Measurements from ENCODE around the gene ZWILCH.
"Not testable (repeated sequence)": the region's sequence is repeated elsewhere in the genome, so short reads cannot be mapped to it uniquely, and the experiment has no call there.

Gene ZWILCH

GRCh38 chr15:66587749-66588148 is 82.6 kb downstream of the ZWILCH start:
- Histone ChIP-seq H3K9me3 (ENCODE audit: severe bottlenecking) (no peaks in the 10 kb centered on the region), H3K27me3 (ENCODE audit: insufficient read depth, low read depth, severe bottlenecking) (no peaks in the 10 kb centered on the region), H3K27ac (no peak overlapping the region), H3K4me3 (ENCODE audit: low read depth, low read length) (no peak overlapping the region), H3K36me3 (no peaks in the 10 kb centered on the region)
- no peak for TF ChIP-seq CTCF (IDR thresholded peaks at IDR 0.05; ENCODE audit: low read depth, low read length)
- no peak for DNase-seq

DNA sequence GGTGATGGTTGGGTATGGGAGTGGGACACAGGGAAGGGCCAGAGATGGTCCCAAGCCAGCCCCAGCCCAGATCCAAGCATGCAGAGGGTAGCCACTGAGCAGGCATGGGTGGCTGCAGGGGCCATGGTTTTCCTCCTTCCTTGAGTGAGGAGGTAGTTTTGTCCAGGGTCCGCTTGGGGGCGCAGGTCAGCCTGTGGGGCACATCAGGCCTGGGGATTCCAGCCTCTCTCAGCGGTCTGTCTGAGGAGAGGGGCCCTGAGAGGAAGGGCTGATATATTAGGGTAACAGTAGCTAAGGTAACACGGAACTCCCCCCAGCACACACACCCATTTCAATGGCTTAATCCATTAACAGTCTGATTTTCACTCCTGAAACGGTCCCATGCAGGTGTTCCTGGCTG is 83.4 kb downstream of the ZWILCH start:
- H3K9me3 ChIP-seq (ENCODE audit: severe bottlenecking), result no peaks in the 10 kb centered on the region
- no peak for TF ChIP-seq CTCF (IDR thresholded peaks at IDR 0.05; ENCODE audit: low read depth, low read length)
- H3K36me3 ChIP-seq, result no peaks in the 10 kb centered on the region
- no peak for DNase-seq
- no peak overlapping the region for H3K4me3 ChIP-seq (ENCODE audit: low read depth, low read length)
- no peak overlapping the region for H3K27ac ChIP-seq
- H3K27me3 ChIP-seq (ENCODE audit: insufficient read depth, low read depth, severe bottlenecking), result no peaks in the 10 kb centered on the region

DNA sequence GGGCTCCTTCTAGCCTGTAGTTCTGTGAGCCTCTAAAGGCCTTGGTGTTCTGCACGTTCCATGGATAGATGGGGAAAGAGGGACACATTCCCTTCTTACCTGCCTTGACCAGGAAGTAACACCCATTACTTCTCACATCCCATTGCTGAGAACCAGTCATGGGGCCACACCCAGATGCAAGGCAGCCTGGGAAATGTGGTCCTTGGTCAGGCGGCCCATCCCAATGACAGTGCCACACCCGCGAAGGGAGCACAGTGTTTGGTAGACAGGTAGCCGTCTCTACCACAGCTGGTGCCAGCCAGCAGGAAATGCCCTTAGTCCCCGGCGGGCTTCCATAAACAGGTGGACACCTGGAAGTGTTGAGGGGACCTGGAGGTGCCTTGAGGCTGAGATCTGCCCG is 83.8 kb downstream of the ZWILCH start:
- no peaks in the 10 kb centered on the region for H3K9me3 ChIP-seq (ENCODE audit: severe bottlenecking)
- no peaks in the 10 kb centered on the region for H3K27me3 ChIP-seq (ENCODE audit: insufficient read depth, low read depth, severe bottlenecking)
- H3K4me3 ChIP-seq (ENCODE audit: low read depth, low read length), result no peak overlapping the region
- H3K27ac ChIP-seq, result no peak overlapping the region
- no peaks in the 10 kb centered on the region for H3K36me3 ChIP-seq
- TF ChIP-seq CTCF (IDR thresholded peaks at IDR 0.05; ENCODE audit: low read depth, low read length), result no peak
- no peak for DNase-seq

- not testable (repeated sequence) for H3K27ac ChIP-seq; DNase-seq; H3K9me3 ChIP-seq (ENCODE audit: severe bottlenecking); H3K36me3 ChIP-seq; H3K27me3 ChIP-seq (ENCODE audit: insufficient read depth, low read depth, severe bottlenecking); H3K4me3 ChIP-seq (ENCODE audit: low read depth, low read length)
These were observed 84.3 kb downstream of the ZWILCH start for GRCh38 chr15:66589429-66589828.

DNA sequence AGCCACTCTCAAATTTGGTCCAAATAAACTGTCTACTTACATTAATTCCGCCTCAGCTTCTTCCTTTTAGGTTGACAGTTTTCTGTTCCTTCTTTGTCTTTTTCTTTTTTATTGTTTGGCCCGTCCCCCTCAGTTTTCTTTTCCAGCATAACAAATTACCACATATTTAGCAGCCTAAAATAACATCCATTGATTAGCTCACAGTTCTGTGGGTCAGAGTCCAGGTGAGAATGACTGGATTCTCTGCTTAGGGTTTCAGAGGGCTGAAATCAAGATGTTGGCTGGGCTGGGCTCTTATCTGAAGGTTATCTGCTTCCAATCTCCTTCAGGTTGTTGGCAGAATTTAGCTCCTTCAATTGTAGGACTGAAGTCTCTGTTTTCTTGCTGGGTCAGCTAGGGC is 85.3 kb downstream of the ZWILCH start:
- H3K4me3 ChIP-seq (ENCODE audit: low read depth, low read length), result no peak overlapping the region
- H3K27me3 ChIP-seq (ENCODE audit: insufficient read depth, low read depth, severe bottlenecking), result no peaks in the 10 kb centered on the region
- no peak overlapping the region for H3K27ac ChIP-seq
- no peaks in the 10 kb centered on the region for H3K9me3 ChIP-seq (ENCODE audit: severe bottlenecking)
- no peak for DNase-seq
- no peak for TF ChIP-seq CTCF (IDR thresholded peaks at IDR 0.05; ENCODE audit: low read depth, low read length)
- H3K36me3 ChIP-seq, result no peaks in the 10 kb centered on the region

DNA sequence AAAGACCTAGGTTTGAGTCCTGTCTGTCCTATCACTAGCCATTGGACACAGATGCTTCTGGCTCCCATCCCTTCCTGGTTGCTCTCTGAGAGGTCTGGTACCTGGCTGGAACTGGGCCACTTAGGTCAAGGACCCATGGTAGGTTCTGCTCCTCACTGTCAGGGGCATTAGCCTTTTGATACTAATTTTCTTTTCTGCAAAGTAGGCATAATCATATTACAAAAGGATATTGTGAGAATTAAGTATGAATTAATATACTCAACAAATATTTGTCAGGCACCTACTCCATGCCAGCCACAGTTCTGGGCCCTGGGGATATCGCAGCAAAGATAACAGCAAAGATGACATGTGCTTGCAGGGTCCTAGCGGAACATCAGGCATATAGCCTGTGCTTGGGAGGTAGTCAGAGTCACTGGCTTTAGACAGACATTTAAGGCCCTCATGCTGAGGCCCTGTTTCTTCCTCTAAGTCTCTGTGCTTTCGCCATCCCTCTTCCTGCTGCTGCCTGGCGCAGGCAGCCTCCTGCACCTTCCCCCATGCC is 86.3 kb downstream of the ZWILCH start:
- Histone ChIP-seq H3K9me3 (ENCODE audit: severe bottlenecking) (no peaks in the 10 kb centered on the region), H3K27me3 (ENCODE audit: insufficient read depth, low read depth, severe bottlenecking) (no peaks in the 10 kb centered on the region), H3K4me3 (ENCODE audit: low read depth, low read length) (no peak overlapping the region), H3K36me3 (no peaks in the 10 kb centered on the region), H3K27ac (no peak overlapping the region)
- DNase-seq, result no peak
- TF ChIP-seq CTCF (IDR thresholded peaks at IDR 0.05; ENCODE audit: low read depth, low read length), result no peak

Measured in WERI-Rb-1 (cell line).